CD4-positive, alpha-beta T cell (primary cell): ENCODE results near the gene ZNF853. TPM values are rescaled to one million over a fixed set of nuclear protein-coding genes. Genes with fewer than 3 reads are reported as not detected.

Source experiments
- ATAC-seq: fragments of 200-7000 bp; cut with Tn5 transposase; one replicate; pipeline ENCODE4 v1.10.0; 2022; ENCODE audit warnings: mild to moderate bottlenecking; ENCODE audit not compliant: poor library complexity
- CTCF ChIA-PET: fragments of 350-600 bp; sonication (Branson Sonifier 250); formaldehyde crosslinking; loops from one replicate; lab custom pipeline; 2021; ENCODE audit warnings: antibody characterized with exemption, inconsistent platforms; lab: Charles Lee
- POLR2A ChIA-PET: fragments of 350-600 bp; sonication (Branson Sonifier 250); formaldehyde crosslinking; loops from one replicate; lab custom pipeline; 2021; ENCODE audit warnings: antibody characterized with exemption, inconsistent platforms; lab: Charles Lee
- DNase-seq, 14 experiments: peaks; one replicate each; pipeline ENCODE4 v3.0.0-alpha.2; 2013 to 2020; ENCODE audit warnings: mixed read lengths in 2 of 14
- H3K27ac ChIP-seq, 2 donors: one replicate each; pipeline versions ENCODE4 v1.5.1 to v1.7.0; 2013; ENCODE audit warnings: low read length in 2 of 2, low read depth in 1 of 2, mild to moderate bottlenecking in 1 of 2
- H3K27me3 ChIP-seq, 2 experiments: 1 replicate in 1 of 2; 2 replicates in 1 of 2; pipeline versions ENCODE4 v1.6.1 to v1.7.0; 2013; ENCODE audit warnings: low read length in 2 of 2, control low read depth in 1 of 2, mild to moderate bottlenecking in 1 of 2, moderate library complexity in 1 of 2; ENCODE audit not compliant: insufficient read depth in 2 of 2, control insufficient read depth in 1 of 2
- H3K36me3 ChIP-seq: one replicate; pipeline ENCODE4 v1.6.1; 2013; ENCODE audit warnings: low read length, control low read depth; ENCODE audit not compliant: insufficient read depth
- H3K4me1 ChIP-seq: one replicate; pipeline ENCODE4 v1.6.1; 2013; ENCODE audit warnings: low read length, control low read depth; ENCODE audit not compliant: insufficient read depth
- H3K4me3 ChIP-seq: one replicate; pipeline ENCODE4 v1.5.1; 2013; ENCODE audit warnings: mild to moderate bottlenecking, low read length, moderate library complexity
- H3K9me3 ChIP-seq, 2 experiments: 1 replicate in 1 of 2; 2 replicates in 1 of 2; pipeline versions ENCODE4 v1.6.1 to v1.7.0; 2013; ENCODE audit warnings: low read length in 2 of 2, mild to moderate bottlenecking in 2 of 2, control low read depth in 1 of 2, moderate library complexity in 1 of 2; ENCODE audit not compliant: control insufficient read depth in 1 of 2, insufficient read depth in 1 of 2
- H3K27ac Mint-ChIP-seq: one replicate; pipeline ENCODE4 v1.8.0; 2020; ENCODE audit warnings: mixed read lengths
- H3K27me3 Mint-ChIP-seq: one replicate; pipeline ENCODE4 v1.8.0; 2021; ENCODE audit warnings: mixed read lengths
- H3K36me3 Mint-ChIP-seq: one replicate; pipeline ENCODE4 v1.8.0; 2021; ENCODE audit warnings: low read depth, mixed read lengths
- H3K4me1 Mint-ChIP-seq: one replicate; pipeline ENCODE4 v1.8.0; 2021; ENCODE audit warnings: low read depth, mixed read lengths
- H3K4me3 Mint-ChIP-seq: one replicate; pipeline ENCODE4 v1.8.0; 2020; ENCODE audit warnings: mild to moderate bottlenecking, mixed read lengths
- H3K9me3 Mint-ChIP-seq: one replicate; pipeline ENCODE4 v1.8.0; 2020; ENCODE audit warnings: mixed read lengths
- CTCF ChIP-seq: fragments of 200-600 bp; IDR thresholded peaks from one replicate; pipeline ENCODE4 v1.8.0; 2022; ENCODE audit warnings: antibody characterized with exemption, mild to moderate bottlenecking
- intact Hi-C, 2 experiments: fragments of 100-400 bp; cut with DNase I in 1 of 2; cut with micrococcal nuclease in 1 of 2; formaldehyde crosslinking; loops; one replicate each; pipeline versions ENCODE4 v1.15.1 to v1.9.0; 2023 to 2025; cut with DNase I, micrococcal nuclease
- total RNA-seq, 174 experiments: library from RNA in 2 of 174; stranded (reverse) in 2 of 174; gene quantifications; one replicate each; pipeline ENCODE4 v1.2.3 and lab custom pipeline; 2021 to 2026

ZNF853 gene
- total RNA-seq, 2 experiments from 2014 or later, result 2.5 to 2.7 TPM

- no peak for TF ChIP-seq CTCF
- H3K27ac ChIP-seq, result no peak overlapping the region
- peak overlapping the region; percentile 89 for H3K4me3 Mint-ChIP-seq
- peaks cover 35% of the 10 kb centered on the region for H3K4me1 ChIP-seq
- POLR2A ChIA-PET, result interaction anchor here (0.6 kb wide), 1 partner anchor 155 kb away, joined by 4 read pairs; no protein-coding TSS in a partner anchor
- DNase-seq (peak in 1 of 14 experiments; percentile 9), ATAC-seq (no peak)
- CTCF ChIA-PET, result no interaction called here
- peaks cover 0 to 1% of the 10 kb centered on the region in 2 experiments for H3K9me3 ChIP-seq
- H3K27me3 ChIP-seq, result no peaks in the 10 kb centered on the region
- peak overlapping the region; percentile 87 for H3K27ac Mint-ChIP-seq
- no peaks in the 10 kb centered on the region for H3K27me3 Mint-ChIP-seq
- peaks cover 58% of the 10 kb centered on the region for H3K36me3 Mint-ChIP-seq
- H3K9me3 Mint-ChIP-seq, result no peaks in the 10 kb centered on the region
- intact Hi-C loops, result loop anchor here in 1 of 2 experiments (5.0 kb wide), 1 partner anchor 47 kb away; the partner anchor contains the start of gene INTS15
- H3K4me3 ChIP-seq, result no peak overlapping the region
- H3K4me1 Mint-ChIP-seq, result peaks cover 34% of the 10 kb centered on the region
- H3K36me3 ChIP-seq, result peaks cover 35% of the 10 kb centered on the region
These were observed 24.2 kb downstream of the ZNF853 start for GRCh38 chr7:6639627-6640026.

GRCh38 chr7:6640246-6640721 is 24.9 kb downstream of the ZNF853 start:
- Mint-ChIP-seq H3K4me1 (peaks cover 34% of the 10 kb centered on the region), H3K9me3 (no peaks in the 10 kb centered on the region), H3K27me3 (no peaks in the 10 kb centered on the region), H3K4me3 (peak overlapping the region; percentile 51), H3K36me3 (peaks cover 62% of the 10 kb centered on the region), H3K27ac (peak overlapping the region; percentile 87)
- H3K9me3 ChIP-seq, result peaks cover 0 to 3% of the 10 kb centered on the region in 2 experiments
- no peaks in the 10 kb centered on the region for H3K27me3 ChIP-seq
- H3K4me3 ChIP-seq, result no peak overlapping the region
- no peak for TF ChIP-seq CTCF
- ChIA-PET POLR2A (no interaction called here), CTCF (no interaction called here)
- peaks cover 40% of the 10 kb centered on the region for H3K36me3 ChIP-seq
- no peak overlapping the region for H3K27ac ChIP-seq
- no peak for ATAC-seq
- peaks cover 35% of the 10 kb centered on the region for H3K4me1 ChIP-seq
- intact Hi-C loops, result no loop called here
- peak in 2 of 14 experiments; percentile 34 to 55 for DNase-seq

DNA sequence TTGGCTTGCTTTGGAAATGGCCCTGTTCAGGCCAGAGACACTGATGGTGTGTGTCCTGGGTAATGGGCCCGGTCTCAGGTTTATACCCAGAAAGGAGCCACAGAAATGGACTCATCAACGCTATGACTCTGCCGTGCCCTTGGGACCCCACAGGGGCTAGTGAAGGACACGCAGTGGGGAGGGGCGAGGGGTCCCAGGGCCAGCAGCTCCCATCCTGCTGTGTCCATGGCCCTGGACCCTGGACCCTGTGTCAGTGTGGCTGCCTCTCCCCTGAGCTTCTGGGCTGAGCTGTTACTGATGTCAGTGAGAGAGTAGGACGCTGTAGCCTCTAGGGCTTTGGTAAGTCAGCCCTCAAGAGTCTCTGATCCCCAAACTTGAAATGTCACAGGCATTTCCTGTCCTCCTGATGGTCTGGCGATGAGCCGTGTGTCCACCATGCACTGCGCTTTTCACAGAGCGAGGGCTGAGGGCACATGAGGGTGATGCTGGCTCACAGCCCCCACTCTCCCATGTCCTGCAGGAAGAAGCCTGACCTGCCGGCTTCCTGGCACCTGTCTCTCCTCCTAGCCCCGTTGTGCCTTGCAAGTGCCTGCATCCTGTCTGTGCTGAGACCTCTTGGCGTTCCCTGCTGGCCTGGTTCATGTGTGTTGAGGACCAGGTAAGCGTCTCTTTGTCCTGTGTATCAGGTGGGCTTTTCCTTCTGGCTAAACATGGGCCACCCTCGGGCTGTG is 26.1 kb downstream of the ZNF853 start:
- intact Hi-C loops, result no loop called here
- peak overlapping the region; percentile 39 for H3K27ac Mint-ChIP-seq
- peaks cover 70% of the 10 kb centered on the region for H3K36me3 Mint-ChIP-seq
- no peak for TF ChIP-seq CTCF
- ChIA-PET POLR2A (no interaction called here), CTCF (no interaction called here)
- H3K9me3 Mint-ChIP-seq, result no peaks in the 10 kb centered on the region
- H3K27me3 Mint-ChIP-seq, result no peaks in the 10 kb centered on the region
- Histone ChIP-seq H3K4me3 (no peak overlapping the region), H3K27ac (no peak overlapping the region), H3K36me3 (peaks cover 45% of the 10 kb centered on the region), H3K27me3 (no peaks in the 10 kb centered on the region), H3K9me3 (peaks cover 0 to 3% of the 10 kb centered on the region in 2 experiments), H3K4me1 (peaks cover 32% of the 10 kb centered on the region)
- ATAC-seq (no peak), DNase-seq (no peak)
- H3K4me3 Mint-ChIP-seq, result no peak overlapping the region
- peaks cover 34% of the 10 kb centered on the region for H3K4me1 Mint-ChIP-seq
